ENCODE measurements around the gene CAPN9.

Gene CAPN9

DNA sequence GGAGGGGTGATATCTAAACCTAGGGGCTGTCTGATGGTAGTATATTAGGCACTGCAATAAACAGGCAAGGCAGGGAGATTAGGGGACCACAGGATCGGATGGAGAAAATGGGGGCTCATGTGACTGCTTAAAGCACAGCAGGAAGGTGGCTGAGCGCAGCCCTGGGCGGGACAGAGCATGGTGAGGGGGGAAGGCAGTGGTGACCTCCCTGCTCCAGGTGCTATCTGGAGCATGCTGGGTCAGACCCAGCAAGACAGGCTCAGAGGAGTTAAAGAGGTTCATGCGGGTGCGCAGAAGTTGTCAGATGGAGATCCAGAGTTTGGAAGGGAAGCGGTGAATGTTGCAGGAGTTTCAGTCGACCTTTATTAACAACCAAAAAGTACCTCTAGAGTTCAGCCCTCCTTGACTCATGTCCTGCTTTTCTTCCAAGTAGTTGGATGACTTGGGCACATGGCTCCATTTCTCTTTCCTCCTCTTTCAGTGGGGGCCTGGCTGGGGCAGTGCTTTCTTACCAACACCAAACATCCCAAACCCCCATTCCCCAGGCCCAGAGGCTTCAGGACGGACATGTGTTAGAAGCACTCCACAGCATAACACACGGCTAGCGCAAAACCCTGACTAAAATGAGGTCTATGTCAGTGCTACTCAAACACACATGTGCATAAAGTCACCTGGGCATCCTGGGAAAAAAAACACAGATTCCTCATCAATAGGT lies 41.5 kb downstream of the CAPN9 start:
- H3K27ac Mint-ChIP-seq, result no peak overlapping the region
- H3K4me1 Mint-ChIP-seq, result no peaks in the 10 kb centered on the region
- ATAC-seq (no peak), DNase-seq (ENCODE audit: low spot score in 2 of 2) (no peak)
- H3K4me3 Mint-ChIP-seq, result no peak overlapping the region
- H3K36me3 Mint-ChIP-seq, result no peaks in the 10 kb centered on the region
- H3K9me3 Mint-ChIP-seq, result no peaks in the 10 kb centered on the region

GRCh38 chr1:230790026-230790425 lies 42.8 kb downstream of the CAPN9 start:
- DNase-seq (ENCODE audit: low spot score in 2 of 2), result no peak
- Mint-ChIP-seq H3K9me3 (no peaks in the 10 kb centered on the region), H3K27ac (no peak overlapping the region), H3K36me3 (no peaks in the 10 kb centered on the region), H3K4me3 (no peak overlapping the region), H3K4me1 (no peaks in the 10 kb centered on the region)
- ATAC-seq, result no peak

GRCh38 chr1:230791986-230792564 lies 44.9 kb downstream of the CAPN9 start:
- Mint-ChIP-seq H3K4me1 (no peaks in the 10 kb centered on the region), H3K9me3 (no peaks in the 10 kb centered on the region), H3K4me3 (no peak overlapping the region), H3K27ac (no peak overlapping the region), H3K36me3 (no peaks in the 10 kb centered on the region)
- ATAC-seq (no peak), DNase-seq (ENCODE audit: low spot score in 2 of 2) (peak in 1 of 2 donors; percentile 28)

DNA sequence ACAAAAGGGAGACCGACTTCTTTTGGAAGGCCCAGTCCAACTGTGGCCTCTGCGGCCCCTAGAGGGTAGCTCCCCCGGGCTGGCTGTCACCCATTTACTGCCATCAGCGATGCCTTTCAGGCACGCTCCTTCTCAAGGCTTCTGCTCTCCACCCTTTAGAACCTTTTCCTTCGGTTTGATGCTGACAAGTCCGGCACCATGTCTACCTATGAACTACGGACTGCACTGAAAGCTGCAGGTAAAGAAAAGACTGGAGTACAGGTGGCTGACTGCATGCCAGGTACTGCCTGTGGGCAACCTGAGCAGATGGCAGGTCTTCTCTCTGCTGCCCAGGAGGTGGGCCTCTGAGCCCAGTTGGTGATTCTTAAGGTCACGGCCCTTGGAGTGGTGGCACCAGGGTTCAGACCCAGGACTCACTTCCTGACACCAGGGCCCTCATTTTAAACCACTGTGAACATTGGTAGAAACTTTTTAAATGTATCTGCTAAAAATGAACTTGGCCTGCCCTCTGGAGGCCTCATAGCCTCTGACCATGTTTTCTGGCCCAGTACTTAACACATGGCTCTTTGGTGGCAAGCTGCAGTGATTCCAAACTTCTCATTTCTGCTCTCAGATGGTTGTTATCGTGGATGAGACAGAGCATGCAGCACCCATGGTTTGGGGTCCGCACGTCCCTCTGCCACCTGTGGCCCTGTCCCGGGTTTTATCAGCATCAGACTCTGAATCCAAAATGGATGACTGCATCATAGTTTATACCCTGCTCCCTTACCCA lies 45.7 kb downstream of the CAPN9 start:
- Mint-ChIP-seq H3K4me1 (no peaks in the 10 kb centered on the region), H3K9me3 (no peaks in the 10 kb centered on the region), H3K4me3 (no peak overlapping the region), H3K27ac (no peak overlapping the region), H3K36me3 (no peaks in the 10 kb centered on the region)
- ATAC-seq, result no peak
- peak in 1 of 2 donors; percentile 37 for DNase-seq (ENCODE audit: low spot score in 2 of 2)

DNA sequence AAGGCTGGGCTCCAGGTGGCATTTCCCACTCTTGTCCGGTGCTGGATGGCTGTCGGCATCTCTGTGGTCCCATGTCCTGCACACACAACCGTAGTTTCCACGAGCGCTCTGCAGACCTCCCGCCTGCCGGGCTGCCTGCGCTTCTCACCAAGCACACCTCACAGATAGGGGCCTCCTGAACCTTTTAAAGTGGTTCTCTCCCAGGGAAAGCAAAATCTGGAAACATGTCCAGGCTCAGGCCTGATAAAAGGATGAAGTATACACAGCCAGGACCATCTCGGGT lies 46.2 kb downstream of the CAPN9 start:
- Mint-ChIP-seq H3K36me3 (no peaks in the 10 kb centered on the region), H3K27ac (no peak overlapping the region), H3K4me3 (no peak overlapping the region), H3K4me1 (no peaks in the 10 kb centered on the region), H3K9me3 (no peaks in the 10 kb centered on the region)
- ATAC-seq, result no peak
- peak in 1 of 2 donors; percentile 25 for DNase-seq (ENCODE audit: low spot score in 2 of 2)

DNA sequence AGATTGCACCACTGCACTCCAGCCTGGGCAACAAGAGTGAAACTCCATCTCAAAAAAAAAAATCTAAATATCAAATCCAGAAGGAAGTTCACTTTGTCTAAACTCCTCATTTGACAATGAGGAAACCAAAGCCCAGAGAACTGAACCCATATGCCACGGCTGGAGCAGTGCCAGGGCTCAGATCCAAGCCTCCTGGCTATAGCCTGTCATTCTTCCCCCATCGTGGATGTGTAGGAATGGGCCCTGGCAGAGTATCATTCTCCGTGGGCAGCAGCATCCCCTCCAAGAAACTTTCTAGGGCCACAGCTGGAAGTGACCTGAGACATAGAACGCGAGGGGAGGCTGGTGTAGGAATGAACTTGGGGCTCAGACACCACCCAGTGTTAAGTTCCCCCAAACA lies 47.2 kb downstream of the CAPN9 start:
- H3K36me3 Mint-ChIP-seq, result no peaks in the 10 kb centered on the region
- DNase-seq (ENCODE audit: low spot score in 2 of 2) (peak in 1 of 2 donors; percentile 2), ATAC-seq (no peak)
- H3K27ac Mint-ChIP-seq, result no peak overlapping the region
- no peaks in the 10 kb centered on the region for H3K9me3 Mint-ChIP-seq
- H3K4me1 Mint-ChIP-seq, result no peaks in the 10 kb centered on the region
- no peak overlapping the region for H3K4me3 Mint-ChIP-seq

DNA sequence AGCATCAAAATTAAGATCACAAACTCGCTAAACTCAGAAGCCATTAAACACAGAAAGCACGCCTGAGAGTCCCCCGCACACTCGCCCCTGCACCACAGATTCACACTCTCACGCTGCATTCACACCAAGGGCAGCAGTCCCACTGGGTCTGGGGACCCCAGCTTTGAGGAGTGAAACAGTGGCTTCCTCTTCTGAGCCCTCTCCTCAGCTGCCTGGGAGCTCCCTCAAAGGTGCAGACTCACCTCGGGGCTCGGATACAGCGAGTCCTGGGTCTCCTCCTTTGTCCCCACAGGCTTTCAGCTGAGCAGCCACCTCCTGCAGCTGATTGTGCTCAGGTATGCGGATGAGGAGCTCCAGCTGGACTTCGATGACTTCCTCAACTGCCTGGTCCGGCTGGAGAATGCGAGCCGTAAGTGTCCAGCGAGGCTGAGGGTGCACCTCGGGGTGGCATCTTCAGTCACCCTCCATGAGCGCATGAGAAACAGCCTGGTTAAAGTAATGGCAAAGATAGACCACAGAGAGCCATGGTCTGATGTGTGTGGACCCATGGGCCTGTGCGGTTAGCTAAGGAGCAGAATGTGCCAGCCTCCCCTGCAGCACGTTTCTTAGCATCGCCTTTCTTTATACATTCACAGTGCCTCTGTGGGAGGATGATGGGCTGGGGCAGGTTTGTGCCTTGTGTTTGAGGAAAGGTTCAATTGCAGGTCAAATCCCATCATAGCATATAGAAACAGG lies 47.9 kb downstream of the CAPN9 start:
- no peaks in the 10 kb centered on the region for H3K9me3 Mint-ChIP-seq
- H3K4me3 Mint-ChIP-seq, result no peak overlapping the region
- no peaks in the 10 kb centered on the region for H3K36me3 Mint-ChIP-seq
- DNase-seq (ENCODE audit: low spot score in 2 of 2), result no peak
- ATAC-seq, result no peak
- H3K27ac Mint-ChIP-seq, result no peak overlapping the region
- no peaks in the 10 kb centered on the region for H3K4me1 Mint-ChIP-seq

DNA sequence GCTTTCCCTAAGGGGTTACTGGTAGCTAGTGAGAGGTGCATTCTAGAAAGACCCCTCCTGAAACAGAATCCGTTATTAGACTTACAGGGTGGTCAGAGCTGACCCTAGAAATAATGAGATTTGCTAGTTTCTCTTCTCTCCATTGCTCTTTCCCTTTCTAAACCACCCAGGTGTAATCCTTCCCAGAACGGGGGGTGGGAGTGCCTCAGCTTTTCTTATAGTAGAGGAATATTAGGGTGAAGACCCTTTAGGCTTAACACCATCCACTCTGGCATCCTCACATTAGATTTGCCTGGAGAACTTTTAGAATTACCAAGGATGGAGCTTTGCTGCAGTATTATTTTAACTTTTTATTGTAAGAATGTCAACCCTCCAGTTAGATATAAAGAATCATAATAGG lies 49.4 kb downstream of the CAPN9 start:
- no peaks in the 10 kb centered on the region for H3K9me3 Mint-ChIP-seq
- no peak for ATAC-seq
- H3K4me3 Mint-ChIP-seq, result no peak overlapping the region
- DNase-seq (ENCODE audit: low spot score in 2 of 2), result no peak
- no peaks in the 10 kb centered on the region for H3K36me3 Mint-ChIP-seq
- no peaks in the 10 kb centered on the region for H3K4me1 Mint-ChIP-seq
- no peak overlapping the region for H3K27ac Mint-ChIP-seq

DNA sequence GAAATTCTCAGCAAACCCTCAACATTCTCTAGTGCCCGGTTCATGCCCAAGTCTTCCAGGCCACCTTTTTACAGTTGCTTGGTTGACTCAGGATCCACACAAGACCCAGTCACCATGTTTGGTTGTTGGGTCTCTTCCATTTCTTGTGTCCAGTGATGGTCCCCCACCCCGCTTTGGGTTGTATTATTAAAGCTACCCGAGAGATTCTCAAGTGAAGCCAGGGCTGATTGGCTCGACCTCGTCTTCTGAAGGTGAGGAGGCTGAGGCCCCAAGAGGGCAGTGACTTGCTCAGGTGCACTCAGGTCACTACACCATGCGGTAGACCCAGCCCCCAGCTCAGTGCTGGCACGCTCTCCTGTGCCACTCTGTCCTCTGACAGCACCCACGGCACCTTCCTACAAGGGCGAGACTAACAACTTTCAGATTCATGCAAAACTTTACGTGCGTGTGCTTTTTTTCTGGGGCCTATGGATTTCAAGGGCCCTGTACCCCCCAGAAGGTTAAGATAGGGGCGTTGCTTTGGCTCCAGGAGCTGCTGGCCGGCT lies 50.3 kb downstream of the CAPN9 start:
- Mint-ChIP-seq H3K4me1 (no peaks in the 10 kb centered on the region), H3K27ac (no peak overlapping the region), H3K4me3 (no peak overlapping the region), H3K9me3 (no peaks in the 10 kb centered on the region), H3K36me3 (no peaks in the 10 kb centered on the region)
- ATAC-seq, result no peak
- DNase-seq (ENCODE audit: low spot score in 2 of 2), result no peak

GRCh38 chr1:230797942-230798365 lies 50.8 kb downstream of the CAPN9 start:
- Mint-ChIP-seq H3K4me3 (no peak overlapping the region), H3K36me3 (no peaks in the 10 kb centered on the region), H3K4me1 (no peaks in the 10 kb centered on the region), H3K27ac (no peak overlapping the region), H3K9me3 (no peaks in the 10 kb centered on the region)
- no peak for DNase-seq (ENCODE audit: low spot score in 2 of 2)
- no peak for ATAC-seq

GRCh38 chr1:230798491-230798890 lies 51.3 kb downstream of the CAPN9 start:
- ATAC-seq, result no peak
- Mint-ChIP-seq H3K4me1 (no peaks in the 10 kb centered on the region), H3K27ac (no peak overlapping the region)

GRCh38 chr1:230800891-230801840 lies 54.0 kb downstream of the CAPN9 start:
- no peak for DNase-seq (ENCODE audit: low spot score in 2 of 2)
- Mint-ChIP-seq H3K27ac (no peak overlapping the region), H3K4me1 (no peaks in the 10 kb centered on the region), H3K4me3 (no peak overlapping the region), H3K36me3 (no peaks in the 10 kb centered on the region), H3K9me3 (no peaks in the 10 kb centered on the region)
- no peak for ATAC-seq

More at GRCh38 chr1:230798491-230798890, 51.3 kb downstream of the CAPN9 start:
- Mint-ChIP-seq H3K36me3 (no peaks in the 10 kb centered on the region), H3K4me3 (no peak overlapping the region), H3K9me3 (no peaks in the 10 kb centered on the region)
- no peak for DNase-seq (ENCODE audit: low spot score in 2 of 2)

DNA sequence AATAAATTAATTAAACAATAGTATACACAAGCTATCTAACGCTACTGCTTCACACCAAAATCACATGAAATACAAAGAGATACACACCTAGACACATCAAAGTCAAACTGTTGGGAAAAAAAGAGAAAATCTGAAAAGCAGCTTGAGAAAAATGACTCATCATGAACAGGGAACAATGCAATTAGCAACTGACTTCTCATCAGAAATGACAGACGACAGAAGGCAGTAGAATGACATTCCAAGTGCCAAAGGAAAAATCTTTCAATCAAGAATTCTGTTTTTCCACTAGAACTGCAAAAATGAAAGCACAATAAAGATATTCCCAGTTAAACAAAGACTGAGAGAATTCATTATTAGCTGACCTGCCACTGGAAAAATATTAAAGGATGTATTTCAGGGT lies 57.2 kb downstream of the CAPN9 start:
- Mint-ChIP-seq H3K4me3 (no peak overlapping the region), H3K9me3 (no peaks in the 10 kb centered on the region)

GRCh38 chr1:230806552-230806951 lies 59.4 kb downstream of the CAPN9 start:
- Mint-ChIP-seq H3K4me3 (no peak overlapping the region), H3K9me3 (no peaks in the 10 kb centered on the region), H3K4me1 (no peaks in the 10 kb centered on the region), H3K27ac (no peak overlapping the region), H3K36me3 (no peaks in the 10 kb centered on the region)
- DNase-seq (ENCODE audit: low spot score in 2 of 2) (peak in 1 of 2 donors; percentile 30), ATAC-seq (no peak)

More for the DNA sequence above, 57.2 kb downstream of the CAPN9 start:
- Mint-ChIP-seq H3K4me1 (no peaks in the 10 kb centered on the region), H3K27ac (no peak overlapping the region), H3K36me3 (no peaks in the 10 kb centered on the region)
- DNase-seq (ENCODE audit: low spot score in 2 of 2), result no peak
- ATAC-seq, result no peak

All from stimulated activated effector memory CD8-positive, alpha-beta T cell treated with anti-CD3 and anti-CD28 coated beads, Interleukin-12 subunit alpha, Interleukin-12 subunit beta, amount 100 ng/mL, for 72 hours (primary cell).